HepG2 (cell line): Measurements from ENCODE around the gene RGS10.

ENCODE experiments used
- CTCF ChIP-seq: sonication (generic); formaldehyde crosslinking; IDR thresholded peaks from 2 replicates; pipeline ENCODE4 v1.5.0; 2020; ENCODE audit warnings: mild to moderate bottlenecking, missing genetic modification reagents, moderate library complexity
- KLF13 ChIP-seq: sonication (generic); formaldehyde crosslinking; IDR thresholded peaks from 2 replicates; pipeline ENCODE4 v1.4.0; 2020; ENCODE audit warnings: mild to moderate bottlenecking, missing genetic modification reagents
- NFE2L2 ChIP-seq: fragments of 150-350 bp; IDR thresholded peaks from 2 replicates; pipeline ENCODE4 v1.6.1; 2014; ENCODE audit warnings: low read length
- POLR2A ChIP-seq, 2 experiments: IDR thresholded peaks; 2 replicates each; pipeline ENCODE4 v1.6.1; 2011; ENCODE audit warnings: low read depth in 2 of 2, low read length in 2 of 2, mild to moderate bottlenecking in 1 of 2, moderate library complexity in 1 of 2; ENCODE audit not compliant: insufficient read depth in 1 of 2
- RNF219 ChIP-seq: sonication (generic); formaldehyde crosslinking; IDR thresholded peaks from 2 replicates; pipeline ENCODE4 v1.5.0; 2020; ENCODE audit warnings: mild to moderate bottlenecking, missing genetic modification reagents
- SATB2 ChIP-seq: sonication (generic); formaldehyde crosslinking; IDR thresholded peaks from 2 replicates; pipeline ENCODE4 v1.5.0; 2020; ENCODE audit warnings: missing genetic modification reagents
- TARDBP ChIP-seq: sonication (generic); formaldehyde crosslinking; IDR thresholded peaks from 2 replicates; pipeline ENCODE4 v1.8.0; 2022; ENCODE audit warnings: mild to moderate bottlenecking, missing genetic modification reagents
- TCF7L2 ChIP-seq: IDR thresholded peaks from 2 replicates; pipeline ENCODE4 v1.6.1; 2011; ENCODE audit warnings: mild to moderate bottlenecking, low read depth, low read length, moderate library complexity

GRCh38 chr10:119454990-119455389 is 87.5 kb downstream of the RGS10 start:
- no peak for TF ChIP-seq CTCF (CRISPR knock-in tag)
- no peak for TF ChIP-seq TARDBP
- TF ChIP-seq KLF13 (CRISPR knock-in tag) = no peak
- no peak for TF ChIP-seq TCF7L2
- no peak for TF ChIP-seq SATB2
- no peak for TF ChIP-seq NFE2L2
- no peak for TF ChIP-seq POLR2A (IDR thresholded peaks at IDR 0.05; ENCODE audit: insufficient read depth in 1 of 2, low read depth in 2 of 2, low read length in 2 of 2)
- no peak for TF ChIP-seq RNF219 (CRISPR knock-in tag)
